ENCODE data around the gene ARID1B. TPM values are rescaled to one million over a fixed set of nuclear protein-coding genes. Genes with fewer than 3 reads are reported as not detected.

Gene ARID1B
- total RNA-seq, 1 donor, result 55.0 TPM

DNA sequence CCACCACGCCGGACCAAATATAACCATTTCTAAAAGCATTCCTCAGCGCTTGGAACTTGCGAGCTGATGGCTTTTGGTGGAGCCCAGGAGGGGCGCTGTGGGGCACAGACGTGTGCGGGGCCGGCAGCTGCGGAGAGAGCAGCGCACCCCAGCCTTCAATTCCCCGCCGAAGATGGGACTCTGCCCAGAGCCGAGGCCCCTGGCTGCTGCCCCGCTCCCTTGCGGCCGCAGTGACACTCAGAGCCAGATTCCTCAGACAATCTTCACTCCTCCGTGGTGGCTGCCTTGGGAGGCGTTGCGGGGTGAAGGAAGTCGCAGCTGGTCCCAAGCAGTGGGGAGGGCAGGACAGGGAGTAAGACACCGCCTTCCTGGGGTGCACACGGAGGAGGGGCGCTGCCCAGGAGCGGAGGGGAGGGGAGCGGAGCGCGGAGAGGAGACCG is 458.4 kb downstream of the ARID1B start:
- DNase-seq (ENCODE audit: insufficient read length, low spot score, missing footprints), result peak; percentile 97
- H3K9me3 ChIP-seq (ENCODE audit: low read depth, low read length), result no peaks in the 10 kb centered on the region
- peaks cover 6% of the 10 kb centered on the region for H3K4me1 ChIP-seq (ENCODE audit: insufficient read depth, low read length)
- H3K4me2 ChIP-seq (ENCODE audit: insufficient read depth, low read length), result peak overlapping the region; percentile 89
- TF ChIP-seq, protein P1, sequence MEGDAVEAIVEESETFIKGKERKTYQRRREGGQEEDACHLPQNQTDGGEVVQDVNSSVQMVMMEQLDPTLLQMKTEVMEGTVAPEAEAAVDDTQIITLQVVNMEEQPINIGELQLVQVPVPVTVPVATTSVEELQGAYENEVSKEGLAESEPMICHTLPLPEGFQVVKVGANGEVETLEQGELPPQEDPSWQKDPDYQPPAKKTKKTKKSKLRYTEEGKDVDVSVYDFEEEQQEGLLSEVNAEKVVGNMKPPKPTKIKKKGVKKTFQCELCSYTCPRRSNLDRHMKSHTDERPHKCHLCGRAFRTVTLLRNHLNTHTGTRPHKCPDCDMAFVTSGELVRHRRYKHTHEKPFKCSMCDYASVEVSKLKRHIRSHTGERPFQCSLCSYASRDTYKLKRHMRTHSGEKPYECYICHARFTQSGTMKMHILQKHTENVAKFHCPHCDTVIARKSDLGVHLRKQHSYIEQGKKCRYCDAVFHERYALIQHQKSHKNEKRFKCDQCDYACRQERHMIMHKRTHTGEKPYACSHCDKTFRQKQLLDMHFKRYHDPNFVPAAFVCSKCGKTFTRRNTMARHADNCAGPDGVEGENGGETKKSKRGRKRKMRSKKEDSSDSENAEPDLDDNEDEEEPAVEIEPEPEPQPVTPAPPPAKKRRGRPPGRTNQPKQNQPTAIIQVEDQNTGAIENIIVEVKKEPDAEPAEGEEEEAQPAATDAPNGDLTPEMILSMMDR (IDR thresholded peaks at IDR 0.05; ENCODE audit: extremely low read depth, low read depth, low read length), result peak; percentile 62
- peak overlapping the region; percentile 83 for H2AFZ ChIP-seq (ENCODE audit: low read length)
- no peaks in the 10 kb centered on the region for H3K79me2 ChIP-seq (ENCODE audit: insufficient read depth, low read length)
- peaks cover 47% of the 10 kb centered on the region for H3K27me3 ChIP-seq (ENCODE audit: insufficient read depth, low read length)
- H3K36me3 ChIP-seq (ENCODE audit: insufficient read depth, low read length), result no peaks in the 10 kb centered on the region
- no peaks in the 10 kb centered on the region for H4K20me1 ChIP-seq (ENCODE audit: insufficient read depth, low read length)
- no peak overlapping the region for H3K27ac ChIP-seq (ENCODE audit: low read depth, low read length)
- H3K4me3 ChIP-seq (ENCODE audit: insufficient read depth, low read length), result peak overlapping the region; percentile 74

DNA sequence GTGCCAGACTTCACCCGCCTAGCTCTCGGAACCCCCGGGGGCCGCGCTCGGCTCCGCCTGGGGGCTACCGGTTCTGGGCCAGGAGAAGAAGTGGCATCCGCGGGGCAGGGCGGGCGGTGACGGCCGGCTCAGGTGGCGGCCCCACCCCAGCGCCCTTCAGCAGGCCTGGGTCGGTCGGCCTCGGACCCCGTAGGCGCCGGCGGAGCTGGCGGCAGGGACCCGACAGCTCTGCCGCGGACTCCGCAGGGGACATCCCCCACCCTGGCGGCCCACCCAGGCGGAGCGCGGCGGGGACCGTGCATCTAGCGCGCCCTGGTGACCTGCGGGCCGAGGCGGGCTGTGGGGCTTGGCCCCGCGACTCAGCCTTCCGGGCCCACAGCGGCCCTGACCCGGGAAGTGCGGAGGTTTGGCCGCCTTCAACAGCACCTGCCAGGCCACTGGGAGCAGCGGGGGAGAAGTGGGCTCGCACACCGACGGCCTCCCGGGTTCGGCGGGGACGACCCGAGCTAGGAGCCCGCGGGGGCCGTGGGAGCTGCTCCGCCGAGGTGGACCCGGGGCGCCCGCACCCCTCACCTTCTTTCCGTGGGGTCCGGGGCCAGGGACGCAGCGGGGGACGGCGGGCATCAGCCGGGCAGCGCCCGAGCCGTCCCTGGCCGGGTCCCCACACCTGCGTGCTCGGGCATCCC is 459.0 kb downstream of the ARID1B start:
- H3K4me1 ChIP-seq (ENCODE audit: insufficient read depth, low read length), result peaks cover 6% of the 10 kb centered on the region
- H3K9me3 ChIP-seq (ENCODE audit: low read depth, low read length), result no peaks in the 10 kb centered on the region
- peak overlapping the region; percentile 83 for H2AFZ ChIP-seq (ENCODE audit: low read length)
- H3K27me3 ChIP-seq (ENCODE audit: insufficient read depth, low read length), result peaks cover 47% of the 10 kb centered on the region
- no peaks in the 10 kb centered on the region for H3K36me3 ChIP-seq (ENCODE audit: insufficient read depth, low read length)
- peak; percentile 89 for DNase-seq (ENCODE audit: insufficient read length, low spot score, missing footprints)
- TF ChIP-seq, protein P1 (IDR thresholded peaks at IDR 0.05; ENCODE audit: extremely low read depth, low read depth, low read length), result no peak
- no peaks in the 10 kb centered on the region for H3K79me2 ChIP-seq (ENCODE audit: insufficient read depth, low read length)
- H3K4me3 ChIP-seq (ENCODE audit: insufficient read depth, low read length), result peak overlapping the region; percentile 74
- H4K20me1 ChIP-seq (ENCODE audit: insufficient read depth, low read length), result no peaks in the 10 kb centered on the region
- H3K4me2 ChIP-seq (ENCODE audit: insufficient read depth, low read length), result peak overlapping the region; percentile 89
- no peak overlapping the region for H3K27ac ChIP-seq (ENCODE audit: low read depth, low read length)

DNA sequence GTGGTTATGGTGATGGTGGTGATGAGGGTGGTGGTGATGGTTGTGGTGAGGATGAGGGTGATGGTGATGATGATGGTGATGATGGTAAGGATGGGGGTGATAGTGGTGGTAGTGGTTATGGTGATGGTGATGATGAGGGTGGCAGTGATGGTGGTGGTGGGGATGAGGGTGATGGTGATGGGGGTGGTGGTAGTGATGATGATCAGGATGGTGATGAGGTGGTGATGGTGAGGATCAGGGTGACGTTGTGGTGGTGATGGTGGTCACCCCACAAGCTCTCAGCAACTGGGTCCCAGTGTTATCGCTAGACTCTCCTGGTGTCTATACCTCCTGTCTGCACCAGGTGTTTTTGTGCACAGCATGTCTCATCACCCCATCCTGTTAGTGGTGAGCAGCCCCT is 461.2 kb downstream of the ARID1B start:
- Histone ChIP-seq H3K36me3 (ENCODE audit: insufficient read depth, low read length) (no peaks in the 10 kb centered on the region), H3K9me3 (ENCODE audit: low read depth, low read length) (no peaks in the 10 kb centered on the region), H3K27me3 (ENCODE audit: insufficient read depth, low read length) (peaks cover 47% of the 10 kb centered on the region), H2AFZ (ENCODE audit: low read length) (no peak overlapping the region), H3K27ac (ENCODE audit: low read depth, low read length) (no peak overlapping the region), H3K79me2 (ENCODE audit: insufficient read depth, low read length) (no peaks in the 10 kb centered on the region), H3K4me3 (ENCODE audit: insufficient read depth, low read length) (no peak overlapping the region), H3K4me1 (ENCODE audit: insufficient read depth, low read length) (peaks cover 6% of the 10 kb centered on the region), H3K4me2 (ENCODE audit: insufficient read depth, low read length) (no peak overlapping the region), H4K20me1 (ENCODE audit: insufficient read depth, low read length) (no peaks in the 10 kb centered on the region)
- peak; percentile 17 for DNase-seq (ENCODE audit: insufficient read length, low spot score, missing footprints)
- TF ChIP-seq, protein P1 (IDR thresholded peaks at IDR 0.05; ENCODE audit: extremely low read depth, low read depth, low read length), result no peak

DNA sequence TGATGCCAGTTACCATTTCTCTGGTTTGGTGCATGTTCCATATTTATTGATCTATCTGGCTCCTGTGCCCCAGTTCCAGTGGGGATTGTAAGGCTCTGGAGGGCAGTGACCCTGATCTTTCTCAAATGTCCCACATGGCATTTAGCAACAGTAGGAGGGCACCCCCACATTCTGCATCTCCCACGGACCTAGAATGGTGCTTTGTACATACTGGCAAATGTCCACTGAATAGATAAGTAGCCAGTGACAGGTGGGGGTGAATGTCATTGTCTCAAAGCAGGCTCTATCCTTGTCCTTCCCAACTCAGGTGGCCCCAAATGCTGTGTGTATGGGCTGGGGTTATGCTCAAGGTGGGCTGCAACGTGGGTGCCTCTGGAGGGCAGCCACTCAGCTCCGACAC is 462.0 kb downstream of the ARID1B start:
- H2AFZ ChIP-seq (ENCODE audit: low read length), result no peak overlapping the region

More for the DNA sequence above, 462.0 kb downstream of the ARID1B start:
- no peaks in the 10 kb centered on the region for H3K79me2 ChIP-seq (ENCODE audit: insufficient read depth, low read length)
- TF ChIP-seq, protein P1 (IDR thresholded peaks at IDR 0.05; ENCODE audit: extremely low read depth, low read depth, low read length), result no peak
- no peaks in the 10 kb centered on the region for H3K9me3 ChIP-seq (ENCODE audit: low read depth, low read length)
- DNase-seq (ENCODE audit: insufficient read length, low spot score, missing footprints), result no peak
- H3K27ac ChIP-seq (ENCODE audit: low read depth, low read length), result no peak overlapping the region
- no peak overlapping the region for H3K4me3 ChIP-seq (ENCODE audit: insufficient read depth, low read length)
- no peaks in the 10 kb centered on the region for H4K20me1 ChIP-seq (ENCODE audit: insufficient read depth, low read length)
- H3K4me1 ChIP-seq (ENCODE audit: insufficient read depth, low read length), result peaks cover 6% of the 10 kb centered on the region
- no peaks in the 10 kb centered on the region for H3K36me3 ChIP-seq (ENCODE audit: insufficient read depth, low read length)
- H3K27me3 ChIP-seq (ENCODE audit: insufficient read depth, low read length), result peaks cover 41% of the 10 kb centered on the region
- H3K4me2 ChIP-seq (ENCODE audit: insufficient read depth, low read length), result no peak overlapping the region
